Activated naive CD4-positive, alpha-beta T cell treated with anti-CD3 and anti-CD28 coated beads, Interleukin-2, amount 50 U/mL, for 72 hours (primary cell): ENCODE results near the gene DNER. TPM values are rescaled to one million over a fixed set of nuclear protein-coding genes. Genes with fewer than 3 reads are reported as not detected.
"Not testable (repeated sequence)": the region's sequence is repeated elsewhere in the genome, so short reads cannot be mapped to it uniquely, and the experiment has no call there.

Experiments used
- ATAC-seq, 2 donors: fragments of 150-1000 bp; cut with Tn5 transposase; 2 replicates each; pipeline ENCODE4 v1.10.0; 2021; ENCODE audit warnings: mild to moderate bottlenecking in 2 of 2, moderate library complexity in 2 of 2
- DNase-seq, 2 donors: peaks; one replicate each; pipeline ENCODE4 v3.0.0; 2021 to 2022; ENCODE audit warnings: low spot score in 2 of 2
- H3K27ac Mint-ChIP-seq, 2 donors: one replicate each; pipeline ENCODE4 v1.8.0; 2022; ENCODE audit warnings: mild to moderate bottlenecking in 2 of 2, mixed read lengths in 2 of 2
- H3K36me3 Mint-ChIP-seq, 2 donors: one replicate each; pipeline ENCODE4 v1.8.0; 2022; ENCODE audit warnings: mixed read lengths in 2 of 2
- H3K9me3 Mint-ChIP-seq, 2 donors: one replicate each; pipeline ENCODE4 v1.8.0; 2022; ENCODE audit warnings: mixed read lengths in 2 of 2
- total RNA-seq, 2 donors: library from RNA; stranded (reverse); gene quantifications; one replicate each; pipeline ENCODE4 v1.2.3, GENCODE V29; 2022

DNER gene
- total RNA-seq, 2 donors from 2014 or later: not detected

DNA sequence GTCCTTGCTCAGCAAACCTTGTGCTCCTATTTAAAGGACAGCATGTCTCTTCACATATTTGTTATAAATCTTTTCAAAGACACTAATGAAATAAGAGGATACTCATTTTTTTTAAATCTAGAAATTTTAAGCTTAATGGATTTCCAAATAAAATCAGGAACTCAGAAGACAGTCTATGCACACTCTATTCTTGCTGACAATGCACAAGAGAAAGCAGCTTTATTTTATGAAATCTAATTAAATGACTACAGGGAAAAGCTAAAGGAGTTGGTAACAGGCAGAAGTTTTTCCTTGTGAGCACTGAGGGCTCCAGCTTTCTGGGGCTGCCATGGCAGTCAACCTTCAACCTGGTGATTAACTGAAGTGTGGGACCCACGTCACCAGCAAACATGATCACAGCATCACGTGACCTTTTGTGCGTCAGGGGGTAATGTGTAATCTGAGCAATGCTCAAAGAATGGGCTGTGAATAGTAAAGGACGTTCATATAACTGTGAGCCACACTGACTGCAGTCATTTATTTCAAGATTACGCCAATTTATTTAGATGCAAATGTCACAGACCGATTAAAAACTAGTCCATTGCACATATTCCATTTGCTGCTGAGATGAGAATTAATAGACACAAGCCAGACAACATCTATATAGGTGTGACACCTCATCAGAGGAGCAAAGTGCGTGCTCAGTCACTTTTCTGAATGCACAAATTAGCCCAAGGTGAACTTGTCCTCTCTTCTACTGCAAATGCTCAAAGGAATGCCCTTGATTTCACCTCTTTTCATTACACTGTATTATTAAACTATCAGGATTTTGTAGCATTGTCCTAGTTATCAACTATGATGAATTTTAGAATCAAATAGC is 11.6 kb upstream of the DNER start:
- no peak overlapping the region for H3K27ac Mint-ChIP-seq
- ATAC-seq: no peak
- H3K36me3 Mint-ChIP-seq: no peaks in the 10 kb centered on the region
- DNase-seq: no peak
- no peaks in the 10 kb centered on the region for H3K9me3 Mint-ChIP-seq

DNA sequence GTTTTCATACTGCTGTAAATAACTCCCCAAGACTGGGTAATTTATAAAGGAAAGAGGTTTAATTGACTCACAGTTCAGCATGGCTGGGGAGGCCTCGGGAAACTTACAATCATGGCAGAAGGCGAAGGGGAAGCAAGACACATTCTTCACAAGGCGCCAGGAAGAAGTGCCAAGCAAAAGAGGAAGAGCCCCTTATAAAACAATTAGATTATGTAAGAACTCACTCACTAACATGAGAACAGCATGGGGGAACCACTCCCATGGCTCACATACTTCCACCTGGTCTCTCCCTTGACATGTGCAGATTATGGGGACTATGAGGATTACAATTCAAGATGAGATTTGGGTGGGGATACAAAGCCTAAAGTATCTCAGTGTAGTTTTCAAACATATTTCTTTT is 8.8 kb upstream of the DNER start:
- not testable (repeated sequence) for ATAC-seq, H3K9me3 Mint-ChIP-seq, DNase-seq, H3K27ac Mint-ChIP-seq, H3K36me3 Mint-ChIP-seq

GRCh38 chr2:229719926-229720647 is 5.7 kb upstream of the DNER start:
- DNase-seq: no peak

GRCh38 chr2:229718057-229718456 is 3.7 kb upstream of the DNER start:
- Mint-ChIP-seq H3K36me3 (no peaks in the 10 kb centered on the region), H3K9me3 (no peaks in the 10 kb centered on the region), H3K27ac (no peak overlapping the region)
- ATAC-seq: no peak
- DNase-seq: no peak

More at GRCh38 chr2:229719926-229720647, 5.7 kb upstream of the DNER start:
- Mint-ChIP-seq H3K36me3 (no peaks in the 10 kb centered on the region), H3K27ac (no peak overlapping the region), H3K9me3 (no peaks in the 10 kb centered on the region)
- ATAC-seq: no peak

GRCh38 chr2:229715895-229716507 is 1.6 kb upstream of the DNER start:
- Mint-ChIP-seq H3K9me3 (no peaks in the 10 kb centered on the region), H3K36me3 (peaks cover 0 to 14% of the 10 kb centered on the region in 2 donors)
- peak in 1 of 2 donors; percentile 32 for DNase-seq

GRCh38 chr2:229714736-229715541 is 584 bp upstream of the DNER start:
- H3K27ac Mint-ChIP-seq: no peak overlapping the region
- no peaks in the 10 kb centered on the region for H3K9me3 Mint-ChIP-seq
- peak; percentile 46 to 50 for ATAC-seq
- peak in 1 of 2 donors; percentile 49 for DNase-seq
- H3K36me3 Mint-ChIP-seq: peaks cover 0 to 14% of the 10 kb centered on the region in 2 donors

More at GRCh38 chr2:229715895-229716507, 1.6 kb upstream of the DNER start:
- no peak for ATAC-seq
- H3K27ac Mint-ChIP-seq: no peak overlapping the region

DNA sequence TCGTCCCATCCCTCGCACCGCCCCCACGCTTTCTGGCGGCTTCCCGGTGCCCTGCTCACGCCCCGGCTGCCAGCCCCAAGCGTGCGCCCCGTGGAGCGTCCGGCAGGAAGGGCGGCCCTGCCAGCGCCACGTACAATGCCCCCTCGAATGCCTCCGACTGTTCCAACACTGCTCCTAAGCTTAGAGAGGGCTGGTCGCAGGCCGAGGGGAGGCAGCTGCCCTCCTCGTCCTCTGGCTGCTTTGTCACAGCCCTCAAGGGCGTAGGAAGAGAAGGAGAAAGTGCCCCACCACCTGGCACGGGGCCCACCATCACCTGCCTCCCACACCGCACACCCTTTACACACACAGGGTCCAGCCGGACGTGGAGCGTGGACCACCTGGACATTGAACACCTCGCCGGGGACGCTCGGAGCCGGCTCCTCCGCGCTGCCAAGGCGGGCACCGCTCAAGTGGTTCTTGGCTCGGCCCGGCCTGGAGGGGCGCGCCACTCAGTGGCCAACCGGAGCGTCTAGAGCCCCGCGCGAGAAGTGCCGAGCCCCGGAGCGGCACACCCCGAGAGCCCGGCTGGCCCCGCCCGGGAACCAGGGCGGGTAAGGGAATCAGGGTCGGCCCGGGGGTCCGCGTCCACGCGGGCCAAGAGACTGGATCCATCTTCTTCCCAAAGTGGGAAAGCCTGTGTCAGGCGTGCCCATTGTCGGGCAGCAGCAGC is 830 bp downstream of the DNER start:
- Mint-ChIP-seq H3K9me3 (no peaks in the 10 kb centered on the region), H3K36me3 (peaks cover 0 to 14% of the 10 kb centered on the region in 2 donors), H3K27ac (no peak overlapping the region)
- DNase-seq (peak in 1 of 2 donors; percentile 4), ATAC-seq (peak in 1 of 2 donors; percentile 29)

GRCh38 chr2:229712136-229712535 is 2.2 kb downstream of the DNER start:
- no peak for DNase-seq
- H3K36me3 Mint-ChIP-seq: peaks cover 0 to 14% of the 10 kb centered on the region in 2 donors
- ATAC-seq: no peak
- H3K9me3 Mint-ChIP-seq: no peaks in the 10 kb centered on the region
- H3K27ac Mint-ChIP-seq: no peak overlapping the region

DNA sequence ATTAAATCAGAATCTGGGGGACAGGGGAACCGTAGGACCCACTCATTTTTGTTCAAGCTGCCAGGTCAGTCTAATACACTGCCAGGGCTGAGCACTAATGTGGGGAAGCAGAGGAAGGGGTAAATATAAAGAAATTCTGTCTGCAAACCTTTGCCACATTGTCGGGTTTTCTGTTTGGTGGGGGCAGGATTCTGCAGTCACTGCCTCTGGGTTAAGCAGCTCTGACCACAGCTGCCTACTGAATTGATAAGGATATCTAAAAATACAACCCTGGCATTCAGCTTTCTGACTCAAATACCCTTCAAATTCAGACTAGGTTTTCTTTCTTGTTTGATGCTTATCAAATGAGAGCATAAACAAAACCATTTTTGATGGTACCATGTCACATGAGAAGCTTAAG is 6.0 kb downstream of the DNER start:
- DNase-seq (no peak), ATAC-seq (no peak)
- H3K27ac Mint-ChIP-seq: no peak overlapping the region
- H3K9me3 Mint-ChIP-seq: no peaks in the 10 kb centered on the region
- peaks cover 0 to 14% of the 10 kb centered on the region in 2 donors for H3K36me3 Mint-ChIP-seq

DNA sequence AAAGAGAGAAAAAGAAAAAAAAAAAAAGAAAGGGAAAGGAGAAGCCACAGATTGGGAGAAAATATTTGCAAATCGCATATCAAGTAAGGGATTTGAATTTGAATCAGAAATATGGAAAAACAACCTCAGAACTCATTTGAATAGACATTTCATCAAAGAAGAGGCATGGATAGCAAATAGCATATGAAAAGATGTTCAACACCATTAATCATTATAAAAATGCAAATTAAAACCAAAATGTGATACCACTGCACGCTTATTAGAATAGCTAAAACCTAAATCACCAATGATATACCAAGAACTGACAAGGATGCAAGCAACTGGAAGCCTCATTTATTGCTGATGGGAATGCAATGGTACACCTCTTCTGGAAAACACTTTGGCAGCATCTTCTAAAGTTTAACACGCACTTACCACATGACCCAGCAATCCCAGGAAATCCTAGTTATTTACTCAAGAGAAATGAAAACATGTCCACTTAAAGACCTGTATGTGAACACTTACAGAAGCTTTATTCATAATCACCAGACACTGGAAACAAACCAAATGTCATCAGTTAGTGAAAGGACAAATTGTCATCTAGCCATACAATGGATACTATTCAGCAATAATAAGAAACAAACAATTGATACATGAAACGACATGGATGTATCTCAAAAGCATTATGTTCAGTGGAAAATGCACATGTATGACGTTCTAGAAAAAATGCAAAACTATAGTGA is 10.3 kb downstream of the DNER start:
- Mint-ChIP-seq H3K27ac (no peak overlapping the region), H3K36me3 (no peaks in the 10 kb centered on the region), H3K9me3 (no peaks in the 10 kb centered on the region)
- no peak for ATAC-seq
- DNase-seq: no peak

GRCh38 chr2:229701716-229702115 is 12.6 kb downstream of the DNER start:
- Mint-ChIP-seq H3K9me3 (no peaks in the 10 kb centered on the region), H3K27ac (no peak overlapping the region), H3K36me3 (no peaks in the 10 kb centered on the region)
- ATAC-seq (no peak), DNase-seq (no peak)

- DNase-seq (no peak), ATAC-seq (no peak)
- Mint-ChIP-seq H3K27ac (no peak overlapping the region), H3K9me3 (no peaks in the 10 kb centered on the region), H3K36me3 (no peaks in the 10 kb centered on the region)
Observed at GRCh38 chr2:229701062-229701461, 13.3 kb downstream of the DNER start.

- Mint-ChIP-seq H3K36me3 (no peaks in the 10 kb centered on the region), H3K27ac (no peak overlapping the region), H3K9me3 (no peaks in the 10 kb centered on the region)
- ATAC-seq (no peak), DNase-seq (no peak)
Observed at GRCh38 chr2:229695961-229696360, 18.4 kb downstream of the DNER start.

- H3K27ac Mint-ChIP-seq, ATAC-seq, H3K9me3 Mint-ChIP-seq, DNase-seq, H3K36me3 Mint-ChIP-seq: not testable (repeated sequence)
Observed at GRCh38 chr2:229693845-229694244, 20.5 kb downstream of the DNER start.

DNA sequence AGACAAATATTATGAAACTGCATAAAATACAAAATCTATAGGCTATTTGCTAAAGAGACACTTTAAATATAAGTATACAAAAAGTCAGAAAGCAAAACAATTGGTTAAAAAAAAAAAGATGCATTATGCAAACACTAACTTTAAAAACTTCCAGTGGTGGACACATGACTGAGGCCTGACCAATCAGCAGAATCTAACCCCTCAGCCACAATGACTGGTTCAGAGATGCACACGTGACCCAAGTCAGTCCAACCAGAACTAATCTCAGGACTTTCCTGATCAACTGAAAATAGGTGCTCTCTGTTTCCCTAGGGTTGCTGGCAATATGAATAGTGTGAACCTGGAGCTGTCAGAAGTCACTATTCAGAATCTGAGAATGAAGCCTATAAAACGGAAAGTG is 22.7 kb downstream of the DNER start:
- ATAC-seq: no peak
- Mint-ChIP-seq H3K36me3 (no peaks in the 10 kb centered on the region), H3K9me3 (no peaks in the 10 kb centered on the region)

More for the DNA sequence above, 22.7 kb downstream of the DNER start:
- DNase-seq: no peak
- H3K27ac Mint-ChIP-seq: no peak overlapping the region
